Endodermal cell (in vitro differentiated cells): ENCODE results near the gene CFAP74. TPM values are rescaled to one million over a fixed set of nuclear protein-coding genes. Genes with fewer than 3 reads are reported as not detected.

Source experiments
- DNase-seq: peaks from one replicate; pipeline ENCODE4 v3.0.0-alpha.2; 2017
- H3K27ac ChIP-seq: 2 replicates; pipeline ENCODE4 v1.5.1; 2013; ENCODE audit warnings: mild to moderate bottlenecking, low read depth, low read length, moderate library complexity
- H3K27me3 ChIP-seq: 2 replicates; pipeline ENCODE4 v1.6.1; 2013; ENCODE audit warnings: mild to moderate bottlenecking, low read length, moderate library complexity; ENCODE audit not compliant: insufficient read depth, control insufficient read depth, poor library complexity, severe bottlenecking
- H3K36me3 ChIP-seq: 2 replicates; pipeline ENCODE4 v1.7.0; 2013; ENCODE audit warnings: mild to moderate bottlenecking, low read length, moderate library complexity; ENCODE audit not compliant: control insufficient read depth, insufficient read depth
- H3K4me1 ChIP-seq: one replicate; pipeline ENCODE4 v1.7.0; 2013; ENCODE audit warnings: low read length; ENCODE audit not compliant: control insufficient read depth, insufficient read depth
- H3K4me3 ChIP-seq: 2 replicates; pipeline ENCODE4 v1.5.1; 2013; ENCODE audit warnings: mild to moderate bottlenecking, low read length, moderate library complexity
- H3K9ac ChIP-seq: 2 replicates; pipeline ENCODE4 v1.6.1; 2013; ENCODE audit warnings: mild to moderate bottlenecking, low read length, moderate library complexity; ENCODE audit not compliant: poor library complexity, severe bottlenecking; ENCODE audit errors: extremely low read depth
- H3K9me3 ChIP-seq: 2 replicates; pipeline ENCODE4 v1.6.1; 2013; ENCODE audit warnings: mild to moderate bottlenecking, low read length, moderate library complexity; ENCODE audit not compliant: control insufficient read depth
- H3K27ac Mint-ChIP-seq: 2 replicates; pipeline ENCODE4 v1.8.0; 2020; ENCODE audit warnings: mixed read lengths
- H3K27me3 Mint-ChIP-seq: 2 replicates; pipeline ENCODE4 v1.8.0; 2021; ENCODE audit warnings: mild to moderate bottlenecking, mixed read lengths; ENCODE audit not compliant: insufficient read depth
- H3K36me3 Mint-ChIP-seq: 2 replicates; pipeline ENCODE4 v1.8.0; 2020; ENCODE audit warnings: low read depth, mixed read lengths
- H3K4me1 Mint-ChIP-seq: 2 replicates; pipeline ENCODE4 v1.8.0; 2020; ENCODE audit warnings: mixed read lengths
- H3K4me3 Mint-ChIP-seq: 2 replicates; pipeline ENCODE4 v1.8.0; 2020; ENCODE audit warnings: mild to moderate bottlenecking, moderate library complexity, mixed read lengths
- H3K9me3 Mint-ChIP-seq: 2 replicates; pipeline ENCODE4 v1.8.0; 2020; ENCODE audit warnings: mild to moderate bottlenecking, mixed read lengths
- WGBS, 2 experiments: methylation state at CpG; one replicate each; pipeline versions ENCODE4 v1.1.5 to v1.1.7; 2013; ENCODE audit warnings: missing lambda C conversion rate in 2 of 2, mixed read lengths in 1 of 2; ENCODE audit not compliant: insufficient coverage in 1 of 2, insufficient read length in 1 of 2; 5-methylcytosine and 5-hydroxymethylcytosine counted together
- total RNA-seq, 2 donors: library from RNA; stranded (reverse); fragmentation: NEBNext Ultra II Directional in 1 of 2; extraction: Animal tissue kit (Norgen Biotek cat#: 25700) in 1 of 2; gene quantifications; 2 replicates in 1 of 2; 3 replicates in 1 of 2; pipeline ENCODE4 v1.2.1, GENCODE V29; 2021
- TF ChIP-seq, protein P1 (sequence below): fragments of 200-600 bp; sonication (generic); conservative IDR thresholded peaks from 2 replicates; pipeline ENCODE4 v1.5.0; 2021; ENCODE audit warnings: antibody characterized with exemption, mild to moderate bottlenecking

CFAP74 gene
- total RNA-seq, 2 donors from 2014 or later = 0.58 to 0.75 TPM

DNA sequence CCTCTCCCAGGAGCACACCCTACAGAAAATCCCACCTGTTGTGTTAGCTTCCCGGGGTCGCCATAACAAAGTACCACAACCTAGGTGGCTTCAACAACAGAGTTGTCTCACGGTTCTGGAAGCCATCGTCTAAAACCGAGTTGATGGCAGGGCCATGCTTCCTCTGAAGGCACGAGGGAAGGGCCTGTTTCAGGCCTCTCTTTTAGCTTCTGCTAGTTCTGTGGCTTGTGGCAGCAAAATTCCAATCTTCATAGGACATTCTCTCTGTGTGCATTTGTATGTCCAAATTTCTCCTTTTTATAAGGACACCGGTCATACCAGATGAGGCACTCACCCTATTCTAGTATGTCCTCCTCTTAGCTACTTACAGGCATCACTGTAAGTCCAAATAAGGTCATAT is 3.2 kb downstream of the CFAP74 start:
- Mint-ChIP-seq H3K4me1 (no peaks in the 10 kb centered on the region), H3K9me3 (peaks cover 2% of the 10 kb centered on the region), H3K27ac (no peak overlapping the region), H3K4me3 (no peak overlapping the region), H3K36me3 (no peaks in the 10 kb centered on the region), H3K27me3 (peaks cover 2% of the 10 kb centered on the region)
- Histone ChIP-seq H3K36me3 (no peaks in the 10 kb centered on the region), H3K27me3 (peaks cover 6% of the 10 kb centered on the region), H3K9me3 (no peaks in the 10 kb centered on the region), H3K4me1 (no peaks in the 10 kb centered on the region), H3K9ac (no peak overlapping the region), H3K27ac (no peak overlapping the region), H3K4me3 (no peak overlapping the region)
- no peak for DNase-seq
- TF ChIP-seq, protein P1, sequence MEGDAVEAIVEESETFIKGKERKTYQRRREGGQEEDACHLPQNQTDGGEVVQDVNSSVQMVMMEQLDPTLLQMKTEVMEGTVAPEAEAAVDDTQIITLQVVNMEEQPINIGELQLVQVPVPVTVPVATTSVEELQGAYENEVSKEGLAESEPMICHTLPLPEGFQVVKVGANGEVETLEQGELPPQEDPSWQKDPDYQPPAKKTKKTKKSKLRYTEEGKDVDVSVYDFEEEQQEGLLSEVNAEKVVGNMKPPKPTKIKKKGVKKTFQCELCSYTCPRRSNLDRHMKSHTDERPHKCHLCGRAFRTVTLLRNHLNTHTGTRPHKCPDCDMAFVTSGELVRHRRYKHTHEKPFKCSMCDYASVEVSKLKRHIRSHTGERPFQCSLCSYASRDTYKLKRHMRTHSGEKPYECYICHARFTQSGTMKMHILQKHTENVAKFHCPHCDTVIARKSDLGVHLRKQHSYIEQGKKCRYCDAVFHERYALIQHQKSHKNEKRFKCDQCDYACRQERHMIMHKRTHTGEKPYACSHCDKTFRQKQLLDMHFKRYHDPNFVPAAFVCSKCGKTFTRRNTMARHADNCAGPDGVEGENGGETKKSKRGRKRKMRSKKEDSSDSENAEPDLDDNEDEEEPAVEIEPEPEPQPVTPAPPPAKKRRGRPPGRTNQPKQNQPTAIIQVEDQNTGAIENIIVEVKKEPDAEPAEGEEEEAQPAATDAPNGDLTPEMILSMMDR = no peak
- whole genome bisulfite sequencing, 2 experiments = 93 to 97% methylated on average over 7 of the region's 7 CpGs

- no peak for DNase-seq
- Mint-ChIP-seq H3K4me3 (no peak overlapping the region), H3K4me1 (no peaks in the 10 kb centered on the region), H3K9me3 (peaks cover 2% of the 10 kb centered on the region), H3K27me3 (peaks cover 4% of the 10 kb centered on the region), H3K27ac (no peak overlapping the region), H3K36me3 (no peaks in the 10 kb centered on the region)
- no peak overlapping the region for H3K4me3 ChIP-seq
- TF ChIP-seq, protein P1 = no peak
- H3K27ac ChIP-seq = no peak overlapping the region
- no peaks in the 10 kb centered on the region for H3K4me1 ChIP-seq
- no peaks in the 10 kb centered on the region for H3K36me3 ChIP-seq
- no peak overlapping the region for H3K9ac ChIP-seq
- no peaks in the 10 kb centered on the region for H3K27me3 ChIP-seq
- H3K9me3 ChIP-seq = no peaks in the 10 kb centered on the region
- WGBS, 2 experiments = 73 to 84% methylated on average over 3 to 6 of the region's 6 CpGs
Observed at GRCh38 chr1:1997576-1997975, 6.0 kb downstream of the CFAP74 start.

- TF ChIP-seq, protein P1 = no peak
- no peak overlapping the region for H3K27ac Mint-ChIP-seq
- Histone ChIP-seq H3K36me3 (no peaks in the 10 kb centered on the region), H3K4me3 (no peak overlapping the region), H3K4me1 (no peaks in the 10 kb centered on the region), H3K9me3 (no peaks in the 10 kb centered on the region), H3K9ac (no peak overlapping the region), H3K27me3 (no peaks in the 10 kb centered on the region), H3K27ac (no peak overlapping the region)
- no peaks in the 10 kb centered on the region for H3K4me1 Mint-ChIP-seq
- H3K4me3 Mint-ChIP-seq = no peak overlapping the region
- WGBS, 2 experiments = 93% methylated on average over 11 to 12 of the region's 12 CpGs
- peaks cover 4% of the 10 kb centered on the region for H3K27me3 Mint-ChIP-seq
- peaks cover 2% of the 10 kb centered on the region for H3K9me3 Mint-ChIP-seq
- H3K36me3 Mint-ChIP-seq = no peaks in the 10 kb centered on the region
- no peak for DNase-seq
Observed at GRCh38 chr1:1996207-1996651, 7.4 kb downstream of the CFAP74 start.
